Activated B cell treated with CpG ODN at 0.5 μM for 24 hours (primary cell): Measurements from ENCODE around the gene RNF6. TPM values are rescaled to one million over a fixed set of nuclear protein-coding genes. Genes with fewer than 3 reads are reported as not detected.
A peak's percentile ranks its signal among the peaks of the same experiment; 100 is the strongest.

Experiments
- ATAC-seq: fragments of 200-7000 bp; cut with Tn5 transposase; one replicate; pipeline ENCODE4 v1.10.0; 2021; ENCODE audit warnings: low read depth, mild to moderate bottlenecking, moderate library complexity
- CTCF ChIA-PET: fragments of 350-600 bp; sonication (Branson Sonifier 250); formaldehyde crosslinking; loops from one replicate; lab custom pipeline; 2021; ENCODE audit warnings: antibody characterized with exemption; lab: Charles Lee
- POLR2A ChIA-PET: fragments of 350-600 bp; sonication (Branson Sonifier 250); formaldehyde crosslinking; loops from one replicate; lab custom pipeline; 2021; ENCODE audit warnings: antibody characterized with exemption; lab: Charles Lee
- DNase-seq: peaks from one replicate; pipeline ENCODE4 v3.0.0; 2022
- H3K27ac Mint-ChIP-seq: one replicate; pipeline ENCODE4 v1.8.0; 2020; ENCODE audit warnings: mixed read lengths
- H3K27me3 Mint-ChIP-seq: one replicate; pipeline ENCODE4 v1.8.0; 2021; ENCODE audit warnings: mixed read lengths
- H3K36me3 Mint-ChIP-seq: one replicate; pipeline ENCODE4 v1.8.0; 2021; ENCODE audit warnings: low read depth, mixed read lengths
- H3K4me1 Mint-ChIP-seq: one replicate; pipeline ENCODE4 v1.8.0; 2021; ENCODE audit warnings: mixed read lengths
- H3K4me3 Mint-ChIP-seq: one replicate; pipeline ENCODE4 v1.8.0; 2020; ENCODE audit warnings: mild to moderate bottlenecking, mixed read lengths
- H3K9me3 Mint-ChIP-seq: one replicate; pipeline ENCODE4 v1.8.0; 2020; ENCODE audit warnings: mixed read lengths
- CTCF ChIP-seq: fragments of 200-600 bp; IDR thresholded peaks from one replicate; pipeline ENCODE4 v1.8.0; 2022; ENCODE audit warnings: antibody characterized with exemption, mild to moderate bottlenecking
- intact Hi-C: fragments of 100-400 bp; cut with micrococcal nuclease; formaldehyde crosslinking; loops from one replicate; pipeline ENCODE4 v1.15.1; 2024
- total RNA-seq: library from RNA; stranded (reverse); gene quantifications from 2 replicates; pipeline ENCODE4 v1.2.3, GENCODE V29; 2022

Gene RNF6
- total RNA-seq, 1 donor from 2014 or later, result 48.3 TPM

- Mint-ChIP-seq H3K9me3 (no peaks in the 10 kb centered on the region), H3K36me3 (peaks cover 7% of the 10 kb centered on the region), H3K27me3 (no peaks in the 10 kb centered on the region), H3K4me3 (no peak overlapping the region), H3K4me1 (peaks cover 40% of the 10 kb centered on the region), H3K27ac (no peak overlapping the region)
- ATAC-seq, result no peak
- TF ChIP-seq CTCF, result no peak
- POLR2A ChIA-PET, result interaction anchor here (3.7 kb wide), 1 partner anchor 35 kb away, joined by 18 read pairs; the partner anchor contains the start of gene RNF6
- DNase-seq, result no peak
- CTCF ChIA-PET, result interaction anchor here (1.2 to 1.5 kb wide), 2 partner anchors 36 to 442 kb away, joined by 3 read pairs; no protein-coding TSS in a partner anchor
- intact Hi-C loops, result loop anchor here (10.0 kb wide), 1 partner anchor 1198 kb away; the partner anchor contains the start of gene MTIF3
Observed at GRCh38 chr13:26257049-26257448, 34.9 kb upstream of the RNF6 start.

GRCh38 chr13:26255691-26256277 is 33.7 kb upstream of the RNF6 start:
- Mint-ChIP-seq H3K4me3 (peak overlapping the region; percentile 92), H3K9me3 (no peaks in the 10 kb centered on the region), H3K36me3 (peaks cover 7% of the 10 kb centered on the region), H3K27me3 (no peaks in the 10 kb centered on the region), H3K27ac (no peak overlapping the region), H3K4me1 (peaks cover 36% of the 10 kb centered on the region)
- POLR2A ChIA-PET, result interaction anchor here (3.2 to 3.7 kb wide), 2 partner anchors 34 to 70 kb away, joined by 15 to 18 read pairs; partner anchors contain the start of gene RNF6
- TF ChIP-seq CTCF, result no peak
- DNase-seq (no peak), ATAC-seq (no peak)
- CTCF ChIA-PET, result interaction anchor here (0.7 to 2.0 kb wide), 4 partner anchors 35 to 443 kb away, joined by 3 to 4 read pairs (median 4); no protein-coding TSS in a partner anchor
- intact Hi-C loops, result loop anchor here (2.0 to 10.0 kb wide), 2 partner anchors 1199 to 1333 kb away; partner anchors contain the start of gene MTIF3

GRCh38 chr13:26255115-26255514 is 33.0 kb upstream of the RNF6 start:
- intact Hi-C loops, result loop anchor here (2.0 to 10.0 kb wide), 2 partner anchors 1200 to 1332 kb away; partner anchors contain the start of gene MTIF3
- H3K4me3 Mint-ChIP-seq, result peak overlapping the region; percentile 92
- peak overlapping the region; percentile 79 for H3K27ac Mint-ChIP-seq
- peaks cover 7% of the 10 kb centered on the region for H3K36me3 Mint-ChIP-seq
- H3K9me3 Mint-ChIP-seq, result no peaks in the 10 kb centered on the region
- H3K4me1 Mint-ChIP-seq, result peaks cover 36% of the 10 kb centered on the region
- POLR2A ChIA-PET, result interaction anchor here (3.2 to 3.7 kb wide), 2 partner anchors 33 to 70 kb away, joined by 15 to 18 read pairs; partner anchors contain the start of gene RNF6
- DNase-seq (no peak), ATAC-seq (no peak)
- no peaks in the 10 kb centered on the region for H3K27me3 Mint-ChIP-seq
- CTCF ChIA-PET, result interaction anchor here (0.7 to 2.0 kb wide), 3 partner anchors 66 to 443 kb away, joined by 3 to 4 read pairs (median 4); no protein-coding TSS in a partner anchor
- TF ChIP-seq CTCF, result no peak

- ATAC-seq (peak; percentile 18), DNase-seq (peak; percentile 45)
- peaks cover 7% of the 10 kb centered on the region for H3K36me3 Mint-ChIP-seq
- H3K9me3 Mint-ChIP-seq, result no peaks in the 10 kb centered on the region
- POLR2A ChIA-PET, result interaction anchor here (3.2 to 3.7 kb wide), 2 partner anchors 32 to 69 kb away, joined by 15 to 18 read pairs; partner anchors contain the start of gene RNF6
- H3K4me1 Mint-ChIP-seq, result peaks cover 36% of the 10 kb centered on the region
- peak overlapping the region; percentile 92 for H3K4me3 Mint-ChIP-seq
- TF ChIP-seq CTCF, result no peak
- intact Hi-C loops, result loop anchor here (1.0 to 10.0 kb wide), 7 partner anchors 32 to 1332 kb away; partner anchors contain the start of genes MTIF3, MTMR6, NUP58 and RNF6
- H3K27me3 Mint-ChIP-seq, result no peaks in the 10 kb centered on the region
- peak overlapping the region; percentile 79 for H3K27ac Mint-ChIP-seq
- CTCF ChIA-PET, result interaction anchor here (2.0 kb wide), 1 partner anchor 69 kb away, joined by 4 read pairs; no protein-coding TSS in a partner anchor
Observed at GRCh38 chr13:26254583-26255111, 32.5 kb upstream of the RNF6 start.
